ENCODE data around the gene MRPS7. TPM values are rescaled to one million over a fixed set of nuclear protein-coding genes. Genes with fewer than 3 reads are reported as not detected.

The MRPS7 gene
- total RNA-seq: 43.1 and 46.0 TPM in 2 replicates

GRCh38 chr17:75261336-75262111 is at the start of gene MRPS7, which contains the start of gene GGA3:
Gene MRPS7 (plus strand): TSS chr17:75261879. CDS start chr17:75261901, 22 bp downstream.
Gene GGA3 (minus strand): TSS chr17:75261606. CDS start chr17:75261587, 19 bp downstream.

GRCh38 chr17:75270966-75271232 is 9.2 kb downstream of the MRPS7 start, which contains the start of gene MIF4GD:
Gene MIF4GD (minus strand): TSS chr17:75271231. CDS start chr17:75270195, 1,036 bp downstream.

GRCh38 chr17:75289115-75289831 is 27.6 kb downstream of the MRPS7 start, which contains the start of gene SLC25A19:
Gene SLC25A19 (minus strand): TSS chr17:75289433. CDS start chr17:75286764, 2,669 bp downstream.

Other genes starting within 250 kb of the MRPS7 start
- 29.3 and 34.4 TPM in 2 replicates for gene MRPL58, start 249.2 kb upstream of the MRPS7 start, total RNA-seq
- gene ATP5PD, start 214.9 kb upstream of the MRPS7 start, total RNA-seq: 279 and 442 TPM in 2 replicates
- 10.6 and 12.8 TPM in 2 replicates for gene KCTD2, start 214.7 kb upstream of the MRPS7 start, total RNA-seq
- 4.7 and 10.6 TPM in 2 replicates for gene SLC16A5, start 173.9 kb upstream of the MRPS7 start, total RNA-seq
- 1.7 and 1.8 TPM in 2 replicates for gene ARMC7, start 151.9 kb upstream of the MRPS7 start, total RNA-seq
- gene NT5C, start 130.1 kb upstream of the MRPS7 start, total RNA-seq: 16.4 and 35.6 TPM in 2 replicates
- 24.1 and 39.9 TPM in 2 replicates for gene JPT1, start 107.4 kb upstream of the MRPS7 start, total RNA-seq
- 134 and 198 TPM in 2 replicates for gene SUMO2, start 78.9 kb upstream of the MRPS7 start, total RNA-seq
- gene NUP85, start 56.2 kb upstream of the MRPS7 start, total RNA-seq: 21.1 and 22.6 TPM in 2 replicates
- gene GGA3, start 273 bp upstream of the MRPS7 start, total RNA-seq: 11.5 and 17.8 TPM in 2 replicates
- gene MIF4GD, start 9.4 kb downstream of the MRPS7 start, total RNA-seq: 3.3 and 5.5 TPM in 2 replicates
- 3.3 and 4.3 TPM in 2 replicates for gene SLC25A19, start 27.6 kb downstream of the MRPS7 start, total RNA-seq
- 41.0 and 50.4 TPM in 2 replicates for gene GRB2, start 143.8 kb downstream of the MRPS7 start, total RNA-seq
- 21.0 and 29.6 TPM in 2 replicates for gene TMEM94, start 194.8 kb downstream of the MRPS7 start, total RNA-seq